Testis (tissue), 3 donors: Measurements from ENCODE around the gene CHKB. TPM values are rescaled to one million over a fixed set of nuclear protein-coding genes. Genes with fewer than 3 reads are reported as not detected.

Experiments
- DNase-seq: peaks from one replicate; pipeline ENCODE4 v3.0.0-alpha.2; 2019
- H3K27ac ChIP-seq, 2 donors: fragments of 200-600 bp; sonication (generic); one replicate each; pipeline ENCODE4 v1.5.1; 2019
- H3K27me3 ChIP-seq: fragments of 200-600 bp; sonication (generic); one replicate; pipeline ENCODE4 v1.5.1; 2019
- H3K36me3 ChIP-seq: fragments of 200-600 bp; sonication (generic); one replicate; pipeline ENCODE4 v1.5.1; 2017; ENCODE audit warnings: low read depth; ENCODE audit errors: missing control alignments
- H3K4me1 ChIP-seq: fragments of 200-600 bp; sonication (generic); one replicate; pipeline ENCODE4 v1.5.1; 2019
- H3K4me3 ChIP-seq, 2 donors: fragments of 200-600 bp; sonication (generic); one replicate each; pipeline ENCODE4 v1.5.1; 2017 to 2019
- H3K9me3 ChIP-seq: fragments of 200-600 bp; sonication (generic); one replicate; pipeline ENCODE4 v1.5.1; 2017
- CTCF ChIP-seq, 3 experiments: fragments of 450-650 bp in 2 of 3; fragments of 200-600 bp in 1 of 3; sonication (generic) in 1 of 3; IDR thresholded peaks; one replicate each; pipeline ENCODE4 v1.5.1; 2016 to 2019; ENCODE audit warnings: antibody characterized with exemption in 3 of 3, mild to moderate bottlenecking in 2 of 3, moderate library complexity in 1 of 3
- POLR2A ChIP-seq: fragments of 450-650 bp; IDR thresholded peaks from one replicate; pipeline ENCODE4 v1.6.1; 2017; ENCODE audit warnings: antibody characterized with exemption, mild to moderate bottlenecking, moderate library complexity
- WGBS, 2 donors: methylation state at CpG; one replicate each; pipeline ENCODE4 v1.1.5; 2018; 5-methylcytosine and 5-hydroxymethylcytosine counted together
- intact Hi-C: fragments of 100-400 bp; cut with DNase I; formaldehyde crosslinking; loops from one replicate; pipeline ENCODE4 v1.15.1; 2023; ENCODE audit warnings: low total_unique reads
- polyA plus RNA-seq: library from polyadenylated mRNA; stranded (reverse); fragments of 350-450 nt; fragmentation: Illumina TruSeq; extraction: RNeasy Lipid Tissue Mini Kit (QIAGEN cat#74804); gene quantifications from one replicate; pipeline ENCODE4 v1.2.3, GENCODE V29; 2014; ENCODE audit warnings: low read depth, low replicate concordance; ENCODE audit not compliant: insufficient read depth
- total RNA-seq, 2 donors: library from RNA; depleted of rRNA; stranded (reverse); fragments of >200 nt; gene quantifications; one replicate each; pipeline ENCODE4 v1.2.3, GENCODE V29; 2016

CHKB gene
- total and polyA plus RNA-seq, 3 donors from 2014 or later = 88.4 to 98.9 (median 89.6) TPM

GRCh38 chr22:50601669-50602337 is 19.2 kb upstream of the CHKB start:
- intact Hi-C loops = no loop called here
- no peak overlapping the region for H3K4me3 ChIP-seq
- no peak for DNase-seq
- H3K27ac ChIP-seq = no peak overlapping the region
- no peaks in the 10 kb centered on the region for H3K9me3 ChIP-seq
- H3K27me3 ChIP-seq = no peaks in the 10 kb centered on the region
- H3K4me1 ChIP-seq = peaks cover 11% of the 10 kb centered on the region
- WGBS, 2 donors = 52 to 59% methylated on average over 12 of the region's 12 CpGs
- no peaks in the 10 kb centered on the region for H3K36me3 ChIP-seq
- TF ChIP-seq POLR2A (no peak), CTCF (IDR thresholded peaks at IDR 0.05) (no peak)

- Histone ChIP-seq H3K9me3 (no peaks in the 10 kb centered on the region), H3K4me1 (peaks cover 11% of the 10 kb centered on the region), H3K4me3 (peak overlapping the region; percentile 44 to 64), H3K27me3 (no peaks in the 10 kb centered on the region), H3K27ac (no peak overlapping the region), H3K36me3 (no peaks in the 10 kb centered on the region)
- no peak for DNase-seq
- no peak for TF ChIP-seq POLR2A
- TF ChIP-seq CTCF (IDR thresholded peaks at IDR 0.05) = no peak
- intact Hi-C loops = no loop called here
- 5 to 10% methylated on average over 2 to 49 of the region's 52 CpGs for WGBS, 2 donors
These were observed 18.5 kb upstream of the CHKB start for GRCh38 chr22:50600967-50601668.

DNA sequence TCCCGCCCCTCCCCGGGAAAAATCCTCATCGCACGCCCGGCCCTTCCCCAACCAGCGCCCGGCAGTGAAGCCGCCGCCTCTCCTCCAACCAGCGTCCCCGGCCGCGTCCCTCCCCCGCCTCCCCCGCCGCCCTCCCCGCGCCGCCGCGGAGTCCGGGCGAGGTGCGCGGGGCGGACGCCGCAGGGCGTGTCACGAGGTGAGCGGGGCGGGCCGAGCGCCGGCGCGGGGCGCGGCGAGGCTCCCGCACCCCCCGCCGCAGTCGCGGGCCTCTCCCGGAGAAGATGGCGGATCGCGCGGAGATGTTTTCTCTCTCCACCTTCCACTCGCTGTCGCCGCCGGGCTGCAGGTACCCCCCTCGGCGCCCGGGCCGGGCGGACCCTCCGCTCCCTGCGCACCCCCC is 17.9 kb upstream of the CHKB start, which contains the start of gene MAPK8IP2:
Gene MAPK8IP2, plus strand, starts transcription at position 256 of the 400 bp plus-strand sequence. Its CDS starts 26 bp downstream, at position 282.
- TF ChIP-seq POLR2A (no peak), CTCF (IDR thresholded peaks at IDR 0.05) (no peak)
- Histone ChIP-seq H3K9me3 (no peaks in the 10 kb centered on the region), H3K4me3 (peak within 1 kb of the TSS; percentile 44 to 64), H3K36me3 (no peaks in the 10 kb centered on the region), H3K27ac (no peak within 1 kb of the TSS), H3K27me3 (no peaks in the 10 kb centered on the region), H3K4me1 (peaks cover 11% of the 10 kb centered on the region)
- peak; percentile 38 for DNase-seq
- intact Hi-C loops = no loop called here
- WGBS, 2 donors = 2% methylated on average over 20 of the region's 61 CpGs; no CpG with 5 or more reads in 1 of the 2 donors

- Histone ChIP-seq H3K36me3 (no peaks in the 10 kb centered on the region), H3K4me3 (peak overlapping the region; percentile 20 to 44), H3K9me3 (no peaks in the 10 kb centered on the region), H3K4me1 (peaks cover 11% of the 10 kb centered on the region), H3K27me3 (no peaks in the 10 kb centered on the region), H3K27ac (no peak overlapping the region)
- peak; percentile 70 for DNase-seq
- 12 to 37% methylated on average over 14 to 52 of the region's 52 CpGs for WGBS, 2 donors
- TF ChIP-seq CTCF (IDR thresholded peaks at IDR 0.05) = no peak
- no peak for TF ChIP-seq POLR2A
- intact Hi-C loops = no loop called here
These were observed 17.3 kb upstream of the CHKB start for GRCh38 chr22:50599816-50600455.
